ENCODE measurements around the gene TRPV5. TPM values are rescaled to one million over a fixed set of nuclear protein-coding genes. Genes with fewer than 3 reads are reported as not detected.

The TRPV5 gene
- total and polyA plus RNA-seq, 2 of the 8 experiments (the other 6 are each of a cell fraction or from before 2014, with no cell fraction given) = 0.03 TPM; not detected in 1

- no peak overlapping the region for H3K4ac ChIP-seq (replicated peaks; ENCODE audit: insufficient read length, low read depth, low read length)
- H2BK5ac ChIP-seq (ENCODE audit: low read depth, low read length) = no peak overlapping the region
- H2BK12ac ChIP-seq (ENCODE audit: low read depth, low read length) = no peak overlapping the region
- FAIRE-seq (no peak), DNase-seq (ENCODE audit: low read depth in 1 of 2, low spot score in 2 of 2) (no peak)
- H4K20me1 ChIP-seq (replicated peaks in 1 of 2; ENCODE audit: control insufficient read depth in 1 of 2, insufficient read depth in 2 of 2, low read length in 2 of 2) = no peaks in the 10 kb centered on the region
- 89% methylated on average over 3 of the region's 3 CpGs; no CpG with 5 or more reads in 1 of the 2 experiments for WGBS, 2 experiments (ENCODE audit: extremely low coverage in 1 of 2, insufficient coverage in 1 of 2, insufficient read length in 1 of 2, insufficient replicate concordance in 2 of 2, low coverage in 1 of 2, low lambda C conversion rate in 2 of 2, missing lambda C conversion rate in 1 of 2)
- H3K9ac ChIP-seq (replicated peaks in 1 of 4; ENCODE audit: extremely low read depth in 1 of 4, low read depth in 3 of 4, low read length in 3 of 4) = no peak overlapping the region
- no peak overlapping the region for H3K18ac ChIP-seq (ENCODE audit: extremely low read depth, low read length)
- no peaks in the 10 kb centered on the region for H3K79me1 ChIP-seq (ENCODE audit: low read depth, low read length)
- no peak overlapping the region for H4K91ac ChIP-seq (replicated peaks; ENCODE audit: insufficient read length, low read length)
- no peaks in the 10 kb centered on the region for H3K79me2 ChIP-seq (ENCODE audit: control insufficient read depth in 1 of 2, insufficient read depth in 2 of 2, low read length in 2 of 2)
- no peak overlapping the region for H3K56ac ChIP-seq (replicated peaks; ENCODE audit: insufficient read length, low read depth, low read length)
- no peak overlapping the region for H3K4me3 ChIP-seq (ENCODE audit: extremely low read depth in 1 of 4, insufficient read depth in 2 of 4, low read depth in 3 of 4, low read length in 4 of 4)
- no peaks in the 10 kb centered on the region for H3K9me3 ChIP-seq (ENCODE audit: insufficient read depth in 2 of 2, low read depth in 1 of 2, low read length in 1 of 2)
- no peak overlapping the region for H2AFZ ChIP-seq (ENCODE audit: low read length)
- ChIA-PET CTCF (ENCODE audit: partially characterized antibody) (interaction anchor here (1.1 to 4.3 kb wide), 3 partner anchors 12 to 19 kb away, joined by 4 to 31 read pairs (median 16); no protein-coding TSS in a partner anchor), POLR2A (ENCODE audit: partially characterized antibody) (no interaction called here)
- no peak overlapping the region for H3K27ac ChIP-seq (ENCODE audit: low read depth, low read length)
- no peak overlapping the region for H2AK5ac ChIP-seq (ENCODE audit: low read depth, low read length)
- no peak overlapping the region for H4K5ac ChIP-seq (ENCODE audit: insufficient read length, low read depth, low read length)
- no peak overlapping the region for H3K14ac ChIP-seq (ENCODE audit: insufficient read length)
- no peaks in the 10 kb centered on the region for H3K36me3 ChIP-seq (ENCODE audit: control insufficient read depth in 2 of 4, insufficient read depth in 4 of 4, low read length in 3 of 4)
- no peak overlapping the region for H3K4me2 ChIP-seq (ENCODE audit: insufficient read depth in 1 of 2, low read depth in 2 of 2, low read length in 2 of 2)
- H3K27me3 ChIP-seq (replicated peaks in 1 of 4; ENCODE audit: control insufficient read depth in 3 of 4, extremely low read depth in 1 of 4, insufficient read depth in 3 of 4, low read length in 3 of 4) = no peaks in the 10 kb centered on the region
- TF ChIP-seq SRF (IDR thresholded peaks at IDR 0.05; ENCODE audit: low read depth, low read length) = no peak
- H3K23ac ChIP-seq (ENCODE audit: insufficient read length) = no peak overlapping the region
- H2BK15ac ChIP-seq (ENCODE audit: low read length) = no peak overlapping the region
- no peak overlapping the region for H2BK20ac ChIP-seq (ENCODE audit: low read length)
- no peaks in the 10 kb centered on the region for H3K4me1 ChIP-seq (replicated peaks in 1 of 4; ENCODE audit: control insufficient read depth in 3 of 4, insufficient read depth in 4 of 4, low read length in 3 of 4)
- no peak overlapping the region for H2BK120ac ChIP-seq (replicated peaks; ENCODE audit: low read depth, low read length)
- no peak overlapping the region for H4K8ac ChIP-seq (ENCODE audit: extremely low read depth, insufficient read depth, low read length)
- no peaks in the 10 kb centered on the region for H3K23me2 ChIP-seq (ENCODE audit: low read depth, low read length)
These were observed 20.5 kb downstream of the TRPV5 start for GRCh38 chr7:142913051-142913450.

Measured in H1 (cell line).